Limb (tissue), 2 donors: ENCODE data around the gene OPTN.

Source experiments
- DNase-seq, 2 donors: peaks; one replicate each; pipeline ENCODE4 v3.0.0-alpha.2; 2016; ENCODE audit errors: extremely low spot score in 2 of 2

Gene OPTN

DNA sequence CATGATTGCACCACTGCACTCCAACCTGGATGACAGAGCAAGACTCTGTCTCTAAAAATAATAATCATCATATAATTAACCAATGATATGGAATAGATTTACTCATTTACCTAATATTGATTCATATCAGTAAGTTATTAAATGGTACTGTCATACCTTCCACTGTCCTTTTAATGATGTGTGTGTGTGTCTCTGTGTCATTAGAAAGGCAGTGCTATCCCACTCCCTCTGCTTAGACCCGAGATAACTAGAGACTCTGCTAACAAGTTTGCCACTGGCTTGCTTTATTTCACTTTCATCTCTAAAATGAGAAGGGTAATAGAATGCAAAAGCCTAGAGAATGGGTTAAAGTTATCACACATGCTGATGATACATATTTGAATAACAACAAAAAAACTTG, 82.5 kb downstream of the OPTN start:
- no peak for DNase-seq

DNA sequence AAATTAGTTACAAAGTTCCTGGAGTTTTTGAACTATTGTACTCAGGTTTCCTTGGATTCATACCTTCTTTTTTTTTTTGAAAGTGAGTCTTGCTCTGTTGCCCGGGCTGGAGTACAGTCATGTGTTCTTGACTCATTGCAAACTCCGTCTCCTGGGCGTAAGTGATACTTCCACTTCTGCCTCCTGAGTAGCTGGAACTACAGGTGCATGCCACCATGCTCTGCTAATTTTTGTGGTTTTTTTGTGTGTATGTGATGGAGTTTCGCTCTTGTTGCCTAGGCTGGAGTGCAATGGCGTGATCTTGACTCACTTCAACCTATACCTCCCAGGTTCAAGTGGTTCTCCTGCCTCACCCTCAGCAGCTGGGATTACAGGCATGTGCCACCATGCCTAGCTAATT, 83.7 kb downstream of the OPTN start:
- no peak for DNase-seq

DNA sequence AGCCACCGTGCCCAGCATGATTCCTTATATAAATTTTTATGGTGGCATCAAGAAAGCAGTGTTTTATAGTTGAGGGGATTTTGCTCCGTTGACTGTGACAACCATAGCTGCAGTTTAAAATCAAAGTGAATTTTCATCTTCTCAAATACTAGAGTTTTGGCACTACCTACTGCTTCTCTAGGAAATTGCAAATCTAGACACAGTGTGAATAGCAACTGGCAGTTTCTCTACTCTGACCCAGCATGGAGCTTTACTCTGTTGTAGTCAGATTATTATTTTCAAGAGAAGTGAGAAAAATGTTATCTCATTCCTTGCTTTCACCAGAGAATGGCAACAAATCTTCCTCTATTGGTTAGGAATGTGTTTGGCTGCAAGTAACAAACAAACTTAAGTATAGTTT, 84.3 kb downstream of the OPTN start:
- DNase-seq: no peak

DNA sequence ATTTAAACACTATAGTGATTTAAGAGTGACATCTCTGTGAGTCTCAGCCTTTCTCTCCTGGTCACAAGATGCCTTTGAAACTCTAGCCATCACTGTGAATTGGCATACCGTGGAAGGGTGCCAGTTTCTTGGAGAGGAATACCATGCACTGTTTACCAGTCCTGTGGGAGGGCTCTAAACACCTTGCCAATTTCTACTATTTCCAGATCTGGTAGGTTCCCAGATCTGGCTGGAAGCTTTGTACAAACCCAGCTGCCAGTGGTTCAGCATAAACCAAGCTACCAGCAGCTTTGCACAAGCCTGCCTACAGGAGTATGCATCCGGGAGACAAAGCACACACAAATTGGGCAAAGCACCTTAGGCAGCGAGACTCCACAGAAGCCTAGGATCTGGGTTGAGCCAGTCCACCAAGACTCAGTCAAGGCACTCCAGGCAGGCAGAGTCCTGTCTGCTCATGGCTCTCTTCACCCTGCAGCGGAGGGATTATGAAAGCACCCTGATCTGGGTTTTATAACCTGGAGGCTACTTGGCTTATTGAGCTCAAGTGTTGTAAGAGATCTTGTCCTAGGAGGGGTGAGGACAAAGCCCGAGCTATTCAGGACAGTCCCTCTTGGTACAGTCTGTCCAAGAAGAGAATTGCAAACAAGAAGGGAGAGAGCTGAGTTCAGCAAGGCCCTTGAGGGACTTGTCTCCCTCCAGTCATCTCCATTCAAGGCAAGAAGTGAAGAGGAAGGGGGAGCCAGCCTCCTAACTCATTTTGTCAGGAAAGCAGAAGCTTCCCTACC, 85.0 kb downstream of the OPTN start:
- DNase-seq: no peak

- DNase-seq: no peak
Measured at GRCh38 chr10:13187135-13187534, 87.2 kb downstream of the OPTN start.
